Endodermal cell (in vitro differentiated cells): ENCODE measurements around the gene PKNOX1. TPM values are rescaled to one million over a fixed set of nuclear protein-coding genes. Genes with fewer than 3 reads are reported as not detected.
A peak's percentile ranks its signal among the peaks of the same experiment; 100 is the strongest.

Source experiments
- DNase-seq: peaks from one replicate; pipeline ENCODE4 v3.0.0-alpha.2; 2017
- H3K27ac ChIP-seq: 2 replicates; pipeline ENCODE4 v1.5.1; 2013; ENCODE audit warnings: mild to moderate bottlenecking, low read depth, low read length, moderate library complexity
- H3K27me3 ChIP-seq: 2 replicates; pipeline ENCODE4 v1.6.1; 2013; ENCODE audit warnings: mild to moderate bottlenecking, low read length, moderate library complexity; ENCODE audit not compliant: insufficient read depth, control insufficient read depth, poor library complexity, severe bottlenecking
- H3K36me3 ChIP-seq: 2 replicates; pipeline ENCODE4 v1.7.0; 2013; ENCODE audit warnings: mild to moderate bottlenecking, low read length, moderate library complexity; ENCODE audit not compliant: control insufficient read depth, insufficient read depth
- H3K4me1 ChIP-seq: one replicate; pipeline ENCODE4 v1.7.0; 2013; ENCODE audit warnings: low read length; ENCODE audit not compliant: control insufficient read depth, insufficient read depth
- H3K4me3 ChIP-seq: 2 replicates; pipeline ENCODE4 v1.5.1; 2013; ENCODE audit warnings: mild to moderate bottlenecking, low read length, moderate library complexity
- H3K9ac ChIP-seq: 2 replicates; pipeline ENCODE4 v1.6.1; 2013; ENCODE audit warnings: mild to moderate bottlenecking, low read length, moderate library complexity; ENCODE audit not compliant: poor library complexity, severe bottlenecking; ENCODE audit errors: extremely low read depth
- H3K9me3 ChIP-seq: 2 replicates; pipeline ENCODE4 v1.6.1; 2013; ENCODE audit warnings: mild to moderate bottlenecking, low read length, moderate library complexity; ENCODE audit not compliant: control insufficient read depth
- H3K27ac Mint-ChIP-seq: 2 replicates; pipeline ENCODE4 v1.8.0; 2020; ENCODE audit warnings: mixed read lengths
- H3K27me3 Mint-ChIP-seq: 2 replicates; pipeline ENCODE4 v1.8.0; 2021; ENCODE audit warnings: mild to moderate bottlenecking, mixed read lengths; ENCODE audit not compliant: insufficient read depth
- H3K36me3 Mint-ChIP-seq: 2 replicates; pipeline ENCODE4 v1.8.0; 2020; ENCODE audit warnings: low read depth, mixed read lengths
- H3K4me1 Mint-ChIP-seq: 2 replicates; pipeline ENCODE4 v1.8.0; 2020; ENCODE audit warnings: mixed read lengths
- H3K4me3 Mint-ChIP-seq: 2 replicates; pipeline ENCODE4 v1.8.0; 2020; ENCODE audit warnings: mild to moderate bottlenecking, moderate library complexity, mixed read lengths
- H3K9me3 Mint-ChIP-seq: 2 replicates; pipeline ENCODE4 v1.8.0; 2020; ENCODE audit warnings: mild to moderate bottlenecking, mixed read lengths
- CTCF ChIP-seq: fragments of 200-600 bp; sonication (generic); conservative IDR thresholded peaks from 2 replicates; pipeline ENCODE4 v1.5.0; 2021; ENCODE audit warnings: antibody characterized with exemption, mild to moderate bottlenecking
- WGBS, 2 experiments: methylation state at CpG; one replicate each; pipeline versions ENCODE4 v1.1.5 to v1.1.7; 2013; ENCODE audit warnings: missing lambda C conversion rate in 2 of 2, mixed read lengths in 1 of 2; ENCODE audit not compliant: insufficient coverage in 1 of 2, insufficient read length in 1 of 2; 5-methylcytosine and 5-hydroxymethylcytosine counted together
- total RNA-seq, 2 donors: library from RNA; stranded (reverse); fragmentation: NEBNext Ultra II Directional in 1 of 2; extraction: Animal tissue kit (Norgen Biotek cat#: 25700) in 1 of 2; gene quantifications; 2 replicates in 1 of 2; 3 replicates in 1 of 2; pipeline ENCODE4 v1.2.1, GENCODE V29; 2021

PKNOX1 gene
- total RNA-seq, 2 donors from 2014 or later, result 25.9 to 29.9 TPM

GRCh38 chr21:43006874-43007208, 32.5 kb downstream of the PKNOX1 start:
- H3K4me3 Mint-ChIP-seq, result no peak overlapping the region
- 86 to 95% methylated on average over 4 of the region's 4 CpGs for WGBS, 2 experiments
- Histone ChIP-seq H3K27me3 (no peaks in the 10 kb centered on the region), H3K4me3 (no peak overlapping the region), H3K9me3 (no peaks in the 10 kb centered on the region), H3K9ac (peak overlapping the region; percentile 28), H3K27ac (no peak overlapping the region), H3K36me3 (peaks cover 30% of the 10 kb centered on the region), H3K4me1 (peaks cover 11% of the 10 kb centered on the region)
- H3K27ac Mint-ChIP-seq, result peak overlapping the region; percentile 20
- no peak for TF ChIP-seq CTCF
- no peak for DNase-seq
- peaks cover 53% of the 10 kb centered on the region for H3K36me3 Mint-ChIP-seq
- H3K27me3 Mint-ChIP-seq, result no peaks in the 10 kb centered on the region
- peaks cover 18% of the 10 kb centered on the region for H3K4me1 Mint-ChIP-seq
- peaks cover 9% of the 10 kb centered on the region for H3K9me3 Mint-ChIP-seq

- peaks cover 69% of the 10 kb centered on the region for H3K36me3 ChIP-seq
- H3K27me3 Mint-ChIP-seq, result no peaks in the 10 kb centered on the region
- no peak overlapping the region for H3K4me3 Mint-ChIP-seq
- no peak overlapping the region for H3K9ac ChIP-seq
- WGBS, 2 experiments, result 92 to 95% methylated on average over 2 to 6 of the region's 6 CpGs
- DNase-seq, result no peak
- no peaks in the 10 kb centered on the region for H3K9me3 ChIP-seq
- no peaks in the 10 kb centered on the region for H3K9me3 Mint-ChIP-seq
- H3K27ac ChIP-seq, result no peak overlapping the region
- H3K36me3 Mint-ChIP-seq, result peaks cover 73% of the 10 kb centered on the region
- no peak for TF ChIP-seq CTCF
- H3K4me1 Mint-ChIP-seq, result no peaks in the 10 kb centered on the region
- no peaks in the 10 kb centered on the region for H3K4me1 ChIP-seq
- no peak overlapping the region for H3K27ac Mint-ChIP-seq
- no peaks in the 10 kb centered on the region for H3K27me3 ChIP-seq
- no peak overlapping the region for H3K4me3 ChIP-seq
These were observed 38.2 kb downstream of the PKNOX1 start for GRCh38 chr21:43012596-43012995.

GRCh38 chr21:43015906-43016540, 41.7 kb downstream of the PKNOX1 start:
- no peak overlapping the region for H3K4me3 Mint-ChIP-seq
- H3K9me3 ChIP-seq, result no peaks in the 10 kb centered on the region
- H3K4me1 ChIP-seq, result no peaks in the 10 kb centered on the region
- H3K27me3 Mint-ChIP-seq, result no peaks in the 10 kb centered on the region
- no peak overlapping the region for H3K27ac ChIP-seq
- no peaks in the 10 kb centered on the region for H3K9me3 Mint-ChIP-seq
- no peaks in the 10 kb centered on the region for H3K4me1 Mint-ChIP-seq
- DNase-seq, result no peak
- peaks cover 69% of the 10 kb centered on the region for H3K36me3 ChIP-seq
- H3K4me3 ChIP-seq, result no peak overlapping the region
- no peaks in the 10 kb centered on the region for H3K27me3 ChIP-seq
- peaks cover 67% of the 10 kb centered on the region for H3K36me3 Mint-ChIP-seq
- WGBS, 2 experiments, result 86 to 90% methylated on average over 11 to 13 of the region's 13 CpGs
- TF ChIP-seq CTCF, result no peak
- H3K27ac Mint-ChIP-seq, result no peak overlapping the region
- H3K9ac ChIP-seq, result no peak overlapping the region
